Neuronal stem cell (in vitro differentiated cells): Measurements from ENCODE around the gene SOX5.
A peak's percentile ranks its signal among the peaks of the same experiment; 100 is the strongest.

Experiments used
- DNase-seq: peaks from one replicate; pipeline ENCODE4 v3.0.0-alpha.2; 2013; ENCODE audit warnings: low spot score
- H2AFZ ChIP-seq: one replicate; pipeline ENCODE4 v1.6.1; 2013; ENCODE audit warnings: mild to moderate bottlenecking, low read length, inconsistent platforms
- H2AK5ac ChIP-seq: 2 replicates; pipeline ENCODE4 v1.6.1; 2013; ENCODE audit warnings: low read depth, mild to moderate bottlenecking, inconsistent platforms, low read length, moderate library complexity, mixed read lengths
- H2BK120ac ChIP-seq: 2 replicates; pipeline ENCODE4 v1.6.1; 2013; ENCODE audit warnings: low read depth, mild to moderate bottlenecking, inconsistent platforms, low read length, moderate library complexity, mixed read lengths
- H2BK12ac ChIP-seq: one replicate; pipeline ENCODE4 v1.6.1; 2013; ENCODE audit warnings: low read length, inconsistent platforms
- H2BK15ac ChIP-seq: 2 replicates; pipeline ENCODE4 v1.6.1; 2013; ENCODE audit warnings: mild to moderate bottlenecking, low read length, inconsistent platforms, mixed read lengths
- H2BK5ac ChIP-seq: one replicate; pipeline ENCODE4 v1.6.1; 2013; ENCODE audit warnings: inconsistent platforms, mild to moderate bottlenecking, low read length, moderate library complexity
- H3K14ac ChIP-seq: one replicate; pipeline ENCODE4 v1.6.1; 2013; ENCODE audit warnings: low read length, inconsistent platforms
- H3K18ac ChIP-seq: 2 replicates; pipeline ENCODE4 v1.6.1; 2013; ENCODE audit warnings: low read length, inconsistent platforms
- H3K23ac ChIP-seq: 2 replicates; pipeline ENCODE4 v1.6.1; 2013; ENCODE audit warnings: low read depth, mild to moderate bottlenecking, mixed read lengths, low read length, inconsistent platforms; ENCODE audit not compliant: poor library complexity
- H3K27ac ChIP-seq: replicated peaks from 3 replicates; pipeline ENCODE4 v1.5.1; 2013; ENCODE audit warnings: low read length, inconsistent platforms
- H3K27me3 ChIP-seq, 3 experiments: 2 replicates each; pipeline ENCODE4 v1.6.1; 2013; ENCODE audit warnings: low read length in 3 of 3, mild to moderate bottlenecking in 2 of 3, inconsistent platforms in 1 of 3, low read depth in 1 of 3, mixed read lengths in 1 of 3, moderate library complexity in 1 of 3; ENCODE audit not compliant: control insufficient read depth in 3 of 3, insufficient read depth in 3 of 3
- H3K36me3 ChIP-seq, 2 donors: replicated peaks in 1 of 2; 2 replicates each; pipeline ENCODE4 v1.6.1; 2013; ENCODE audit warnings: low read length in 2 of 2; ENCODE audit not compliant: control insufficient read depth in 2 of 2, insufficient read depth in 2 of 2
- H3K4ac ChIP-seq: 2 replicates; pipeline ENCODE4 v1.6.1; 2013; ENCODE audit warnings: inconsistent platforms, mild to moderate bottlenecking, low read length, moderate library complexity
- H3K4me1 ChIP-seq, 2 donors: 1 replicate in 1 of 2; 2 replicates in 1 of 2; pipeline ENCODE4 v1.6.1; 2013; ENCODE audit warnings: low read length in 2 of 2, low read depth in 1 of 2; ENCODE audit not compliant: control insufficient read depth in 2 of 2, insufficient read depth in 1 of 2
- H3K4me2 ChIP-seq: one replicate; pipeline ENCODE4 v1.6.1; 2013; ENCODE audit warnings: mild to moderate bottlenecking, low read length, inconsistent platforms; ENCODE audit not compliant: insufficient read depth, poor library complexity, severe bottlenecking
- H3K4me3 ChIP-seq, 2 donors: 2 replicates each; pipeline ENCODE4 v1.5.1; 2013; ENCODE audit warnings: low read length in 2 of 2, mild to moderate bottlenecking in 2 of 2, inconsistent platforms in 1 of 2, moderate library complexity in 1 of 2
- H3K79me1 ChIP-seq: one replicate; pipeline ENCODE4 v1.6.1; 2013; ENCODE audit warnings: low read depth, mild to moderate bottlenecking, inconsistent platforms, low read length, moderate library complexity
- H3K9ac ChIP-seq: one replicate; pipeline ENCODE4 v1.6.1; 2013; ENCODE audit warnings: mild to moderate bottlenecking, low read depth, low read length, inconsistent platforms; ENCODE audit not compliant: poor library complexity
- H3K9me3 ChIP-seq, 2 donors: replicated peaks in 1 of 2; 2 replicates each; pipeline versions ENCODE3 to v1.6.1; 2013; ENCODE audit warnings: low read length in 2 of 2, mild to moderate bottlenecking in 2 of 2, inconsistent platforms in 1 of 2, low read depth in 1 of 2, mixed read lengths in 1 of 2, moderate library complexity in 1 of 2; ENCODE audit not compliant: control insufficient read depth in 2 of 2, insufficient read depth in 1 of 2
- H4K8ac ChIP-seq: one replicate; pipeline ENCODE4 v1.6.1; 2013; ENCODE audit warnings: low read depth, mild to moderate bottlenecking, inconsistent platforms, low read length, moderate library complexity
- H4K91ac ChIP-seq: one replicate; pipeline ENCODE4 v1.6.1; 2013; ENCODE audit warnings: low read length, low read depth, mild to moderate bottlenecking, inconsistent platforms; ENCODE audit not compliant: poor library complexity
- WGBS, 2 donors: extraction: QIAGEN DNeasy Blood & Tissue Kit; methylation state at CpG; one replicate each; pipeline ENCODE4 v1.1.7; 2013; ENCODE audit warnings: missing lambda C conversion rate in 2 of 2, mixed read lengths in 1 of 2; ENCODE audit not compliant: insufficient read length in 2 of 2, insufficient replicate concordance in 1 of 2; ENCODE audit errors: extremely low coverage in 2 of 2; 5-methylcytosine and 5-hydroxymethylcytosine counted together

Gene SOX5

DNA sequence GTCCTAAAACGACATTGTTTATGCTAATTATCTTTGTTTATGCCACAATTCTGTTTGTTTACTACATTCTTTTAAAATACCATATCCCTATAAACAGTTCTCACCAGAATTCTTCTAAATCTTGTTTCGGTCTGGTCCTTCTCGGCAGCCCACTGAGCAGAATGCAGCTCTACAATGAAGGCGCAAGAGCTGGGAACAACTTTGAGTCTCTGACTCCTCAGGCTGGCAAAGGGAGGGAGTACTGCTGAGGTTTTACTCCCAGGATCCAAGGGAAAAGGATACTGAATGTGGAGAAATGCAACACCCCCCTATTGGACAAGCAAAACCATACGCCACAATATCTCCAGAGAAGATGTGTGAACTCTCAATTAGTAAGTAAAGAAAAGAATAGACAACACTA, 5.4 kb downstream of the SOX5 start:
- H3K4ac ChIP-seq: no peak overlapping the region
- no peak overlapping the region for H3K9ac ChIP-seq
- no peak overlapping the region for H2AFZ ChIP-seq
- no peak overlapping the region for H2AK5ac ChIP-seq
- H2BK12ac ChIP-seq: no peak overlapping the region
- no peak overlapping the region for H2BK5ac ChIP-seq
- H3K27me3 ChIP-seq: no peaks in the 10 kb centered on the region
- H3K4me2 ChIP-seq: peak overlapping the region; percentile 43
- no peaks in the 10 kb centered on the region for H3K36me3 ChIP-seq
- no peak overlapping the region for H2BK15ac ChIP-seq
- H2BK120ac ChIP-seq: no peak overlapping the region
- H3K23ac ChIP-seq: no peak overlapping the region
- no peaks in the 10 kb centered on the region for H3K79me1 ChIP-seq
- H3K9me3 ChIP-seq: no peaks in the 10 kb centered on the region
- H3K18ac ChIP-seq: no peak overlapping the region
- no peak overlapping the region for H3K4me3 ChIP-seq
- H3K27ac ChIP-seq: peak overlapping the region; percentile 49
- H3K4me1 ChIP-seq: peaks cover 2 to 9% of the 10 kb centered on the region in 2 donors
- no peak overlapping the region for H4K91ac ChIP-seq
- DNase-seq: peak; percentile 24
- H3K14ac ChIP-seq: no peak overlapping the region
- no CpG with 5 or more reads among the region's 5 CpGs for WGBS, 2 donors
- no peak overlapping the region for H4K8ac ChIP-seq

GRCh38 chr12:23942841-23943240, 6.6 kb downstream of the SOX5 start:
- Histone ChIP-seq H3K18ac (no peak overlapping the region), H3K9me3 (no peaks in the 10 kb centered on the region), H3K79me1 (no peaks in the 10 kb centered on the region), H2AK5ac (no peak overlapping the region), H2BK15ac (no peak overlapping the region), H3K4me1 (peaks cover 2 to 9% of the 10 kb centered on the region in 2 donors), H3K4me3 (no peak overlapping the region), H2BK12ac (no peak overlapping the region), H2BK5ac (no peak overlapping the region), H3K9ac (no peak overlapping the region), H3K23ac (no peak overlapping the region), H4K8ac (no peak overlapping the region), H3K27me3 (no peaks in the 10 kb centered on the region), H3K4me2 (no peak overlapping the region), H3K14ac (no peak overlapping the region), H4K91ac (no peak overlapping the region), H3K36me3 (no peaks in the 10 kb centered on the region), H3K27ac (no peak overlapping the region), H2BK120ac (no peak overlapping the region), H3K4ac (no peak overlapping the region), H2AFZ (no peak overlapping the region)
- no peak for DNase-seq
- WGBS, 2 donors: no CpG with 5 or more reads among the region's 4 CpGs

- no peak overlapping the region for H2BK12ac ChIP-seq
- no peak overlapping the region for H3K14ac ChIP-seq
- H3K4me1 ChIP-seq: peaks cover 2 to 6% of the 10 kb centered on the region in 2 donors
- H3K4me2 ChIP-seq: no peak overlapping the region
- H2BK120ac ChIP-seq: no peak overlapping the region
- no peaks in the 10 kb centered on the region for H3K36me3 ChIP-seq
- no peak overlapping the region for H2AK5ac ChIP-seq
- H3K18ac ChIP-seq: no peak overlapping the region
- no peaks in the 10 kb centered on the region for H3K9me3 ChIP-seq
- H3K4ac ChIP-seq: no peak overlapping the region
- no peak overlapping the region for H3K27ac ChIP-seq
- H2BK15ac ChIP-seq: no peak overlapping the region
- no peak for DNase-seq
- no peak overlapping the region for H3K9ac ChIP-seq
- H4K8ac ChIP-seq: no peak overlapping the region
- WGBS, 2 donors: no CpG with 5 or more reads among the region's 1 CpG
- no peaks in the 10 kb centered on the region for H3K27me3 ChIP-seq
- H3K4me3 ChIP-seq: no peak overlapping the region
- no peaks in the 10 kb centered on the region for H3K79me1 ChIP-seq
- no peak overlapping the region for H3K23ac ChIP-seq
- H4K91ac ChIP-seq: no peak overlapping the region
- no peak overlapping the region for H2BK5ac ChIP-seq
- H2AFZ ChIP-seq: no peak overlapping the region
Measured at GRCh38 chr12:23941780-23942179, 7.7 kb downstream of the SOX5 start.

DNA sequence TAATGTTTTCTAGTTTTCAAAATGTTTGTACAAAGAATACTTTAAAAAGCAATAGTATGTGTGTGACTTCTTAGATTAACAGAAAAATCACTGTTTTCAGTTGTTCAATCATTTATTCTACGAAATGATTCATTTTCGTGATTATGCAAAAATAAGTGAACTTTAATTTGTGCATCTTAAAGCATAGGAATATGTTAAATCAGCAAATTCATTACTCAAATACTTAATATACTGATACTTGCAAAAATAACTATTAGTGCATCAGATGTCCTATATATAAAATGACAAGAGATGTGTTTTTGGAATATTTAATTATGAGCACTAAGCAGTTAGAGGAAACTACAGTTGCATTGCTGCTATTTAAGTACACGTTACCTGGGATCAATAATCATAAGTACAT, 11.0 kb downstream of the SOX5 start:
- Histone ChIP-seq H2AK5ac (no peak overlapping the region), H2BK12ac (no peak overlapping the region), H3K27ac (no peak overlapping the region), H3K4me1 (no peaks in the 10 kb centered on the region), H3K9ac (no peak overlapping the region), H2BK5ac (no peak overlapping the region), H2AFZ (no peak overlapping the region), H4K8ac (no peak overlapping the region), H3K36me3 (no peaks in the 10 kb centered on the region), H3K23ac (no peak overlapping the region), H3K4me2 (no peak overlapping the region), H3K9me3 (no peaks in the 10 kb centered on the region), H2BK120ac (no peak overlapping the region), H3K18ac (no peak overlapping the region), H3K79me1 (no peaks in the 10 kb centered on the region), H4K91ac (no peak overlapping the region), H2BK15ac (no peak overlapping the region), H3K27me3 (no peaks in the 10 kb centered on the region), H3K14ac (no peak overlapping the region), H3K4me3 (no peak overlapping the region), H3K4ac (no peak overlapping the region)
- DNase-seq: no peak
- WGBS, 2 donors: no CpG with 5 or more reads among the region's 3 CpGs
